Measurements from ENCODE around the gene UNC13B. TPM values are rescaled to one million over a fixed set of nuclear protein-coding genes. Genes with fewer than 3 reads are reported as not detected.

The UNC13B gene
- total RNA-seq, 6 experiments from 2014 or later: 18.2 to 21.4 (median 19.7) TPM

DNA sequence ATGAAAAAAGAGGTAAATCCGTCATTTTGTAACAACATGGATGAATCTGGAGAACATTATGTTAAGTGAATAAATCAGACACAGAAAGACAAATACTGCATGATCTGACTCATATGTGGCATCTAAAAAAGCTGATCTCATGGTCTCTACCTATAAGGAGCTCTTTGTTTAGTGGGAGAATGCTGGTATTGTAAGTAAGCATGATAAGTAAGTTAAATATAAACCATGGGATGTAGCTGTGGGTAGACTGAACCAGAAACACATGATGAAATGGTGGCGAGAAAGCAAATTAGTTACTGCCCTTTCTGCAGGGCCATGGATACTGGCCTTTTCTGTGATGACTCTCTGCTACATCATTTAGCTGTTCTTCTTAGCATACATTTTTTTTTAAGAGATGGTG is 261.7 kb downstream of the UNC13B start:
- H3K27me3 Mint-ChIP-seq (ENCODE audit: insufficient read depth): peaks cover 10% of the 10 kb centered on the region
- no peak overlapping the region for H3K4me3 Mint-ChIP-seq
- no peak for DNase-seq
- TF ChIP-seq, protein P1, sequence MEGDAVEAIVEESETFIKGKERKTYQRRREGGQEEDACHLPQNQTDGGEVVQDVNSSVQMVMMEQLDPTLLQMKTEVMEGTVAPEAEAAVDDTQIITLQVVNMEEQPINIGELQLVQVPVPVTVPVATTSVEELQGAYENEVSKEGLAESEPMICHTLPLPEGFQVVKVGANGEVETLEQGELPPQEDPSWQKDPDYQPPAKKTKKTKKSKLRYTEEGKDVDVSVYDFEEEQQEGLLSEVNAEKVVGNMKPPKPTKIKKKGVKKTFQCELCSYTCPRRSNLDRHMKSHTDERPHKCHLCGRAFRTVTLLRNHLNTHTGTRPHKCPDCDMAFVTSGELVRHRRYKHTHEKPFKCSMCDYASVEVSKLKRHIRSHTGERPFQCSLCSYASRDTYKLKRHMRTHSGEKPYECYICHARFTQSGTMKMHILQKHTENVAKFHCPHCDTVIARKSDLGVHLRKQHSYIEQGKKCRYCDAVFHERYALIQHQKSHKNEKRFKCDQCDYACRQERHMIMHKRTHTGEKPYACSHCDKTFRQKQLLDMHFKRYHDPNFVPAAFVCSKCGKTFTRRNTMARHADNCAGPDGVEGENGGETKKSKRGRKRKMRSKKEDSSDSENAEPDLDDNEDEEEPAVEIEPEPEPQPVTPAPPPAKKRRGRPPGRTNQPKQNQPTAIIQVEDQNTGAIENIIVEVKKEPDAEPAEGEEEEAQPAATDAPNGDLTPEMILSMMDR (IDR thresholded peaks at IDR 0.05): no peak
- peaks cover 6% of the 10 kb centered on the region; the same call in 1 of the 2 replicates for H3K36me3 Mint-ChIP-seq (ENCODE audit: low read depth)
- peaks cover 5% of the 10 kb centered on the region for H3K9me3 Mint-ChIP-seq
- no peak overlapping the region for H3K27ac Mint-ChIP-seq
- peaks cover 6% of the 10 kb centered on the region; the same call in 1 of the 2 replicates for H3K4me1 Mint-ChIP-seq (ENCODE audit: low read depth)

DNA sequence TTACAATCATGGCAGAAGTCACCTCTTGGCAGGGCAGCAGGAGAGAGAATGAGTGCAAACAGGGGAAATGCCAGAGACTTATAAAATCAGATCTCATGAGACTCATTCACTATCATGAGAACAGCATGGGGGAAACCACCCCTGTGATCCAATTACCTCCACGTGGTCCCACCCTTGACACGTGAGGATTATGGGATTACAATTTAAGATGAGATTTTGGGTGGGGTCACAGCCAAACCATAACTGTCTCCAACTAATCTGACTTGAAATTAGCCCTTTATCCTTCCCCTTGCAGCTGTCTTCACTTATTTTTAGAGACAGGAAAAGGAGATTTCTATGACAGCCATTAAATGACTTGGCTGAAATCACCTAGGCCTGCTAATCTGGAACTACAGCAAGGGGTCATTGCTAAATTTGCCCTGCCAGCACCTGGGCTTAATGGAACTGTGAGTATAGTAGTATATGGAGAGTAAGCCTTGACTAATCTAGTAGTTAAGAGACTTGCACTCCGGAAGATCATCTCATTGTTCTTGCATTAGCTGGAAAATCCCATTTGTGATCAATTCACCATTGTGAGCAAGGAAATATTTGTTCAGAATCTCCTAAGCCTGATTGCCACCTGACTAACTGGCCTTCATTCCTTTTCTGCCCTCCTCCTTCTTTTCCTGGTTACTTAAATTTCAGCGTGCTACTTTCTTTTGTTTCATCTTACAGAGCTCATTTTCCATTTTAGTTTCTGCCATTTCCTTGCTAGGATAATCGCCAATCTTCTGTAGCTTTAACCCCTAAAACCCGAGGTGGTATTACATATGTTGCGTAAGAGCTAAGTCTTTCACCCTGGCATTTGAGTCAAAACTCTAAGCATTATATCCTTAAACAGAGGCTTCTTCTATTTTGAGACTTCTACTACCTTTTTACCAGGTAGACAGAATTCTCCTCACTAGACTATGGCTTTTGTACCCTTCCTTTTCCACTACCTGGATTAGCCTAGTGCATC is 262.8 kb downstream of the UNC13B start:
- TF ChIP-seq, protein P1 (IDR thresholded peaks at IDR 0.05): no peak
- DNase-seq: no peak
- H3K4me1 Mint-ChIP-seq (ENCODE audit: low read depth): peaks cover 6% of the 10 kb centered on the region; the same call in 1 of the 2 replicates
- H3K9me3 Mint-ChIP-seq: peaks cover 5% of the 10 kb centered on the region
- H3K4me3 Mint-ChIP-seq: no peak overlapping the region
- peaks cover 7% of the 10 kb centered on the region; the same call in 1 of the 2 replicates for H3K36me3 Mint-ChIP-seq (ENCODE audit: low read depth)
- H3K27ac Mint-ChIP-seq: no peak overlapping the region
- peaks cover 14% of the 10 kb centered on the region for H3K27me3 Mint-ChIP-seq (ENCODE audit: insufficient read depth)

DNA sequence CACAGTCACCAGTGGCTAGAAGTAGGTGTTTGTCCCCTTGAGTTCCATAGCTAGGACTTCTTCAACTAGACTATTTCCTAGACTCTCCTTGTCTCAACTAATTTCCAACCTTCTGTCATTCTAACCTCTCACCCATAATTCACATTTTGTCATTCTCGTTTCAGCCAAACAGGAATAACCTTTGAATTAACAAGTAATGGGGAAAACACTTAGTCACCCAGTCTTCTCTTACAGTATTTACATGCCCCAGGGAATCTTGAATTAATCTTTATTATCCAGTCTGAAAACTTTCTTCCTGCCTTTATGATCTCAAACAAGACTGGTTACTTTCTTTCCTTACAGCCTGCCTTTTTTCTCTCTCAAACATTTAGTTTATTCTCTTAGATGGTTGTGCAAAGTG is 264.8 kb downstream of the UNC13B start:
- TF ChIP-seq, protein P1 (IDR thresholded peaks at IDR 0.05): no peak
- H3K4me3 Mint-ChIP-seq: no peak overlapping the region
- DNase-seq: no peak
- H3K27ac Mint-ChIP-seq: no peak overlapping the region
- peaks cover 7% of the 10 kb centered on the region; the same call in 1 of the 2 replicates for H3K36me3 Mint-ChIP-seq (ENCODE audit: low read depth)
- peaks cover 14% of the 10 kb centered on the region for H3K27me3 Mint-ChIP-seq (ENCODE audit: insufficient read depth)
- H3K9me3 Mint-ChIP-seq: peaks cover 5% of the 10 kb centered on the region
- peaks cover 6% of the 10 kb centered on the region; the same call in 1 of the 2 replicates for H3K4me1 Mint-ChIP-seq (ENCODE audit: low read depth)

DNA sequence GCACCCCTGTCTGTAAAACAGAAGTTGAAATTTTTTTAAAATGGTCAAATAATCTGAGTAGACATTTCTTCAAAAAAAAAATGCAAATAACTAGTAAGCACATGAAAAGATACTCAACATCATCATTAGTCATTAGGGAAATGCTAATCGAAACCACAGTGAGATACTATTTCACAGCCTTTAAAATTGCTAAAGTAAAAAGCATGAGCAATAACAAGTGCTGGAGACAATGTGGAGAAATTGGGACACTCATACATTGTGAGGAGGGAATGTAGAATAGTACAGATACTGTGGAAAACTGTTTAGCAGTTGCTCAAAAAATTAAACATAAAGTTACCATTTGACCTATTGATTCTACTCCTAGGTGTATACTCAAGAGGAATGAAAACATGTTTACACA is 269.7 kb downstream of the UNC13B start:
- DNase-seq: no peak
- Mint-ChIP-seq H3K4me1 (ENCODE audit: low read depth) (peaks cover 6% of the 10 kb centered on the region; the same call in 1 of the 2 replicates), H3K4me3 (no peak overlapping the region)

DNA sequence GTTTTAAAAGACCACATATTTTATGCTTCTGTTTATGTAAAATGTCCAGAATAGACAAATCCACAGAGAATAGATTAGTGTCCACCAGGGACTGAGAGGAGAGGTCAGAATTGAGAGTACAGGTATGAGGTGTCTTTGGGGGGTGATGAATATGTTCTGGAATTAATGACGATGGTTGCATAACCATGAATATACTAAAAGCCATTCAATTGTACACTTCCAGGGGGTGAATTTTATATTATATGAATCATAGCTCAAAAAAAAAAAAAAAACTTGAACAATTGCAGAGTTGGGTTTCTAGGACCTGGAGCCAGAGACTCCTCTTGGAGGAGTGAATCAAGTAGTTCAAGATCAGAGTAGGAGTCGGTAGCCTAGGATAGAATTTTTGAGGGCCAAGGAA is 270.3 kb downstream of the UNC13B start:
- no peak for DNase-seq

More for the DNA sequence above, 269.7 kb downstream of the UNC13B start:
- Mint-ChIP-seq H3K36me3 (ENCODE audit: low read depth) (peaks cover 7% of the 10 kb centered on the region; the same call in 1 of the 2 replicates), H3K27ac (no peak overlapping the region), H3K27me3 (ENCODE audit: insufficient read depth) (peaks cover 21% of the 10 kb centered on the region), H3K9me3 (peaks cover 5% of the 10 kb centered on the region)
- TF ChIP-seq, protein P1 (IDR thresholded peaks at IDR 0.05): no peak

More for the DNA sequence above, 270.3 kb downstream of the UNC13B start:
- Mint-ChIP-seq H3K27ac (no peak overlapping the region), H3K36me3 (ENCODE audit: low read depth) (peaks cover 7% of the 10 kb centered on the region; the same call in 1 of the 2 replicates), H3K9me3 (peaks cover 5% of the 10 kb centered on the region), H3K4me3 (no peak overlapping the region), H3K27me3 (ENCODE audit: insufficient read depth) (peaks cover 16% of the 10 kb centered on the region), H3K4me1 (ENCODE audit: low read depth) (no peaks in the 10 kb centered on the region; the same call in 1 of the 2 replicates)
- TF ChIP-seq, protein P1 (IDR thresholded peaks at IDR 0.05): no peak
